Endothelial cell of umbilical vein (primary cell): ENCODE measurements around the gene HOXA10. TPM values are rescaled to one million over a fixed set of nuclear protein-coding genes. Genes with fewer than 3 reads are reported as not detected.

Source experiments
- BruUV-seq: library from RNA; stranded (reverse); fragments of 400-500 nt; replicated peaks from 2 replicates; lab custom pipeline; 2021; lab: Mats Ljungman, UMichigan
- CTCF ChIA-PET: fragments of 300-600, 350-600 bp; sonication (Branson Sonifier 250); formaldehyde crosslinking; loops from one replicate; lab custom pipeline; 2021; ENCODE audit warnings: antibody characterized with exemption, inconsistent platforms; lab: Charles Lee
- POLR2A ChIA-PET: fragments of 300-600, 350-600 bp; sonication (Branson Sonifier 250); formaldehyde crosslinking; loops from one replicate; lab custom pipeline; 2021; ENCODE audit warnings: antibody characterized with exemption, inconsistent platforms; lab: Charles Lee
- DNase-seq: peaks from one replicate; pipeline ENCODE4 v3.0.0-alpha.2; 2011; ENCODE audit warnings: low read depth, low spot score
- FAIRE-seq: peaks from 2 replicates; lab custom pipeline; 2011; peaks lifted over from hg19 to GRCh38; lab: Jason Lieb, UNC
- H2AFZ ChIP-seq: 2 replicates; pipeline ENCODE4 v1.6.0; 2012; ENCODE audit warnings: low read depth, low read length, control low read depth, inconsistent platforms
- H3K27ac ChIP-seq: 2 replicates; pipeline ENCODE4 v1.5.1; 2011; ENCODE audit warnings: low read depth, mild to moderate bottlenecking, control low read depth, low read length, moderate library complexity; ENCODE audit not compliant: insufficient read depth
- H3K27me3 ChIP-seq, 2 experiments: 2 replicates each; pipeline versions ENCODE4 v1.6.0 to v1.6.1; 2011; ENCODE audit warnings: low read length in 2 of 2, mixed read lengths in 1 of 2; ENCODE audit not compliant: control insufficient read depth in 2 of 2, insufficient read depth in 2 of 2
- H3K36me3 ChIP-seq, 2 experiments: 2 replicates in 1 of 2; 3 replicates in 1 of 2; pipeline ENCODE4 v1.5.1; 2011; ENCODE audit warnings: low read length in 2 of 2, mild to moderate bottlenecking in 1 of 2, moderate library complexity in 1 of 2; ENCODE audit not compliant: control insufficient read depth in 2 of 2, insufficient read depth in 2 of 2; ENCODE audit errors: extremely low read depth in 1 of 2
- H3K4me1 ChIP-seq: 3 replicates; pipeline ENCODE4 v1.5.1; 2011; ENCODE audit warnings: mild to moderate bottlenecking, low read length; ENCODE audit not compliant: control insufficient read depth, insufficient read depth; ENCODE audit errors: extremely low read depth
- H3K4me2 ChIP-seq: 2 replicates; pipeline ENCODE4 v1.6.1; 2011; ENCODE audit warnings: low read length, control low read depth, mixed read lengths; ENCODE audit not compliant: insufficient read depth
- H3K4me3 ChIP-seq, 3 experiments: fragments of 200-600 bp in 1 of 3; sonication (generic), shearing (Covaris generic) in 1 of 3; replicated peaks in 1 of 3; 2 replicates each; pipeline ENCODE4 v1.5.1; 2011 to 2016; ENCODE audit warnings: control low read depth in 3 of 3, low read length in 3 of 3, mild to moderate bottlenecking in 2 of 3, inconsistent platforms in 1 of 3, low read depth in 1 of 3, moderate library complexity in 1 of 3; ENCODE audit not compliant: insufficient read depth in 1 of 3
- H3K79me2 ChIP-seq: 2 replicates; pipeline ENCODE4 v1.6.0; 2012; ENCODE audit warnings: low read length, inconsistent platforms; ENCODE audit not compliant: control insufficient read depth, insufficient read depth
- H3K9ac ChIP-seq: replicated peaks from 2 replicates; pipeline ENCODE3; 2011; ENCODE audit warnings: low read length, control low read depth; ENCODE audit not compliant: insufficient read depth; ENCODE audit errors: extremely low read depth
- H3K9me1 ChIP-seq: replicated peaks from 3 replicates; pipeline ENCODE4 v1.6.0; 2011; ENCODE audit warnings: mild to moderate bottlenecking, low read length; ENCODE audit not compliant: control insufficient read depth, insufficient read depth; ENCODE audit errors: extremely low read depth
- H3K9me3 ChIP-seq: replicated peaks from 2 replicates; pipeline ENCODE4 v1.5.1; 2012; ENCODE audit warnings: low read length, inconsistent platforms; ENCODE audit not compliant: control insufficient read depth, insufficient read depth
- H4K20me1 ChIP-seq: replicated peaks from 2 replicates; pipeline ENCODE3; 2011; ENCODE audit warnings: mild to moderate bottlenecking, low read length; ENCODE audit not compliant: control insufficient read depth, insufficient read depth; ENCODE audit errors: extremely low read depth
- EZH2 ChIP-seq: IDR thresholded peaks from 2 replicates; pipeline ENCODE4 v1.6.1; 2012; ENCODE audit warnings: borderline replicate concordance, low read depth, mild to moderate bottlenecking, moderate library complexity, low read length, inconsistent platforms; ENCODE audit not compliant: severe bottlenecking
- FOS ChIP-seq: IDR thresholded peaks from 2 replicates; pipeline ENCODE4 v1.6.1; 2011; ENCODE audit warnings: mild to moderate bottlenecking, low read length, moderate library complexity, borderline replicate concordance; ENCODE audit not compliant: insufficient read depth
- GATA2 ChIP-seq: IDR thresholded peaks from 2 replicates; pipeline ENCODE4 v1.7.0; 2011; ENCODE audit warnings: low read depth, mild to moderate bottlenecking, moderate library complexity, mixed read lengths, low read length; ENCODE audit not compliant: insufficient read length, insufficient read depth
- JUN ChIP-seq: IDR thresholded peaks from 2 replicates; pipeline ENCODE4 v1.6.1; 2011; ENCODE audit warnings: borderline replicate concordance, low read depth; ENCODE audit not compliant: insufficient read length, insufficient read depth
- MYC ChIP-seq: IDR thresholded peaks from one replicate; pipeline ENCODE4 v1.6.1; 2011; ENCODE audit warnings: mild to moderate bottlenecking, low read depth, low read length
- POLR2A ChIP-seq: IDR thresholded peaks from 2 replicates; pipeline ENCODE4 v1.6.1; 2012; ENCODE audit warnings: low read depth, mild to moderate bottlenecking, control low read depth, low read length
- POLR2AphosphoS5 ChIP-seq: IDR thresholded peaks from 2 replicates; pipeline ENCODE4 v1.6.1; 2012; ENCODE audit warnings: low read depth, mild to moderate bottlenecking, control low read depth, low read length, moderate library complexity; ENCODE audit not compliant: insufficient read depth
- dilution Hi-C: fragments of 300-500 bp; cut with MboI; formaldehyde crosslinking; loops from one replicate; pipeline ENCODE4 v1.15.0; 2019; ENCODE audit warnings: low sequenced_read_pairs; ENCODE audit not compliant: extremely low pct_ligation_motif_present
- intact Hi-C: fragments of 100-400 bp; cut with micrococcal nuclease; formaldehyde crosslinking; loops from one replicate; pipeline ENCODE4 v1.10.0; 2022
- polyA plus RNA-seq, 4 experiments: library from polyadenylated mRNA; depleted of rRNA in 3 of 4; stranded (reverse) in 3 of 4; unstranded in 1 of 4; fragments of >200 nt; gene quantifications; 2 replicates each; pipeline versions ENCODE4 v1.2.1 to v1.2.3, GENCODE V29; 2011 to 2012; ENCODE audit warnings: missing spikeins in 1 of 4
- total RNA-seq: library from RNA; stranded (reverse); gene quantifications from 2 replicates; pipeline ENCODE4 v1.2.3, GENCODE V29; 2021
- TF ChIP-seq, protein P1 (sequence below): IDR thresholded peaks from 2 replicates; pipeline ENCODE4 v1.6.1; 2011; ENCODE audit not compliant: insufficient read depth, insufficient read length
- TF ChIP-seq, protein P2 (sequence below), 2 donors: IDR thresholded peaks; 1 replicate in 1 of 2; 2 replicates in 1 of 2; pipeline ENCODE4 v1.5.1; 2011; ENCODE audit warnings: low read length in 2 of 2, mild to moderate bottlenecking in 2 of 2, moderate library complexity in 2 of 2, control low read depth in 1 of 2, inconsistent platforms in 1 of 2, low read depth in 1 of 2; ENCODE audit not compliant: insufficient read depth in 1 of 2; ENCODE audit errors: extremely low read depth in 1 of 2

The HOXA10 gene
- total and polyA plus RNA-seq, 2 donors (not counting 3 experiments of a cell fraction or from before 2014, with no cell fraction given) = 24.4 to 30.3 TPM

DNA sequence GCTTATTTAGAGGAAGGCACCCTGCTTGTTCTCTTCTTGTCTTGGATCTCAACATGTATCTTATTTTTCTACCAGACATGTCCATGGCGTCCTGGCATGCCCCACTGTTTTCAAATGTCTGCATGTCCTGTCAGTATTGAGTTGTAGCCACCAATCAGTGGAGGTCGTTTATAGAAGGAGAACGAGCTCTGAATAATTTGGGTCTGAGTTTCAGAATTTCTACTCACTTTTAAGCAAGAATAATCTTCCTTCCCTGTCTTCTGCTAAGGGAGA is 28.7 kb upstream of the HOXA10 start:
- ChIA-PET CTCF (interaction anchor here (0.9 to 1.7 kb wide), 6 partner anchors 8 to 891 kb away, joined by 3 to 4 read pairs (median 4); no protein-coding TSS in a partner anchor), POLR2A (no interaction called here)
- no peak for TF ChIP-seq JUN
- TF ChIP-seq, protein P1, sequence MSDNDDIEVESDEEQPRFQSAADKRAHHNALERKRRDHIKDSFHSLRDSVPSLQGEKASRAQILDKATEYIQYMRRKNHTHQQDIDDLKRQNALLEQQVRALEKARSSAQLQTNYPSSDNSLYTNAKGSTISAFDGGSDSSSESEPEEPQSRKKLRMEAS = no peak
- TF ChIP-seq POLR2A = no peak
- TF ChIP-seq MYC = no peak
- no peak for TF ChIP-seq FOS
- TF ChIP-seq, protein P2, sequence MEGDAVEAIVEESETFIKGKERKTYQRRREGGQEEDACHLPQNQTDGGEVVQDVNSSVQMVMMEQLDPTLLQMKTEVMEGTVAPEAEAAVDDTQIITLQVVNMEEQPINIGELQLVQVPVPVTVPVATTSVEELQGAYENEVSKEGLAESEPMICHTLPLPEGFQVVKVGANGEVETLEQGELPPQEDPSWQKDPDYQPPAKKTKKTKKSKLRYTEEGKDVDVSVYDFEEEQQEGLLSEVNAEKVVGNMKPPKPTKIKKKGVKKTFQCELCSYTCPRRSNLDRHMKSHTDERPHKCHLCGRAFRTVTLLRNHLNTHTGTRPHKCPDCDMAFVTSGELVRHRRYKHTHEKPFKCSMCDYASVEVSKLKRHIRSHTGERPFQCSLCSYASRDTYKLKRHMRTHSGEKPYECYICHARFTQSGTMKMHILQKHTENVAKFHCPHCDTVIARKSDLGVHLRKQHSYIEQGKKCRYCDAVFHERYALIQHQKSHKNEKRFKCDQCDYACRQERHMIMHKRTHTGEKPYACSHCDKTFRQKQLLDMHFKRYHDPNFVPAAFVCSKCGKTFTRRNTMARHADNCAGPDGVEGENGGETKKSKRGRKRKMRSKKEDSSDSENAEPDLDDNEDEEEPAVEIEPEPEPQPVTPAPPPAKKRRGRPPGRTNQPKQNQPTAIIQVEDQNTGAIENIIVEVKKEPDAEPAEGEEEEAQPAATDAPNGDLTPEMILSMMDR (IDR thresholded peaks at IDR 0.05; ENCODE audit: extremely low read depth in 1 of 2, insufficient read depth in 1 of 2, low read depth in 1 of 2, low read length in 2 of 2) = no peak
- no peak for TF ChIP-seq POLR2AphosphoS5
- no peak for TF ChIP-seq GATA2
- TF ChIP-seq EZH2 = no peak
- Histone ChIP-seq H3K4me1 (peaks cover 26% of the 10 kb centered on the region), H3K9ac (no peak overlapping the region), H3K9me3 (no peaks in the 10 kb centered on the region), H3K4me2 (no peak overlapping the region), H3K36me3 (no peaks in the 10 kb centered on the region), H2AFZ (no peak overlapping the region), H4K20me1 (no peaks in the 10 kb centered on the region), H3K4me3 (no peak overlapping the region), H3K79me2 (no peaks in the 10 kb centered on the region), H3K27ac (no peak overlapping the region), H3K9me1 (no peaks in the 10 kb centered on the region), H3K27me3 (peaks cover 82 to 94% of the 10 kb centered on the region in 2 experiments)
- dilution Hi-C loops (no loop called here), intact Hi-C loops (no loop called here)
- DNase-seq (no peak), FAIRE-seq (peak; percentile 48)
- BruUV-seq = no TSS peak
